Colonic mucosa (tissue), 4 donors: ENCODE results near the gene MYCL. TPM values are rescaled to one million over a fixed set of nuclear protein-coding genes. Genes with fewer than 3 reads are reported as not detected.

Source experiments
- DNase-seq: peaks from one replicate; pipeline ENCODE4 v3.0.0-alpha.2; 2020
- H3K27ac ChIP-seq: fragments of 200-600 bp; one replicate; pipeline ENCODE4 v1.8.0; 2021
- H3K27me3 ChIP-seq: fragments of 200-600 bp; one replicate; pipeline ENCODE4 v1.8.0; 2021
- H3K36me3 ChIP-seq: fragments of 200-600 bp; one replicate; pipeline ENCODE4 v1.8.0; 2021
- H3K4me1 ChIP-seq: fragments of 200-600 bp; one replicate; pipeline ENCODE4 v1.8.0; 2021; ENCODE audit warnings: mild to moderate bottlenecking
- H3K4me3 ChIP-seq: fragments of 200-600 bp; one replicate; pipeline ENCODE4 v1.8.0; 2021
- H3K9ac ChIP-seq, 2 donors: one replicate each; pipeline ENCODE4 v1.7.0; 2013; ENCODE audit warnings: control low read depth in 2 of 2, low read depth in 2 of 2, low read length in 2 of 2
- H3K9me3 ChIP-seq: fragments of 200-600 bp; one replicate; pipeline ENCODE4 v1.8.0; 2021
- intact Hi-C: fragments of 100-400 bp; cut with DNase I; formaldehyde crosslinking; loops from one replicate; pipeline ENCODE4 v1.14.1; 2022
- total RNA-seq, 2 donors: library from RNA; stranded (reverse); fragmentation: NEBNext Ultra II Directional in 1 of 2; extraction: Animal tissue kit (Norgen Biotek cat#: 25700) in 1 of 2; gene quantifications; one replicate each; pipeline ENCODE4 v1.2.1, GENCODE V29; 2021
- TF ChIP-seq, protein P1 (sequence below): fragments of 200-600 bp; IDR thresholded peaks from one replicate; pipeline ENCODE4 v1.8.0; 2022; ENCODE audit warnings: antibody characterized with exemption, mild to moderate bottlenecking
- donor health status: healthy.
- donor health status: DM: no; HTN: no; CAD: no.
- donor health status: DM: no; HTN: no; CAD: no.

The MYCL gene
- total RNA-seq, 2 donors from 2014 or later = 16.4 to 17.0 TPM

DNA sequence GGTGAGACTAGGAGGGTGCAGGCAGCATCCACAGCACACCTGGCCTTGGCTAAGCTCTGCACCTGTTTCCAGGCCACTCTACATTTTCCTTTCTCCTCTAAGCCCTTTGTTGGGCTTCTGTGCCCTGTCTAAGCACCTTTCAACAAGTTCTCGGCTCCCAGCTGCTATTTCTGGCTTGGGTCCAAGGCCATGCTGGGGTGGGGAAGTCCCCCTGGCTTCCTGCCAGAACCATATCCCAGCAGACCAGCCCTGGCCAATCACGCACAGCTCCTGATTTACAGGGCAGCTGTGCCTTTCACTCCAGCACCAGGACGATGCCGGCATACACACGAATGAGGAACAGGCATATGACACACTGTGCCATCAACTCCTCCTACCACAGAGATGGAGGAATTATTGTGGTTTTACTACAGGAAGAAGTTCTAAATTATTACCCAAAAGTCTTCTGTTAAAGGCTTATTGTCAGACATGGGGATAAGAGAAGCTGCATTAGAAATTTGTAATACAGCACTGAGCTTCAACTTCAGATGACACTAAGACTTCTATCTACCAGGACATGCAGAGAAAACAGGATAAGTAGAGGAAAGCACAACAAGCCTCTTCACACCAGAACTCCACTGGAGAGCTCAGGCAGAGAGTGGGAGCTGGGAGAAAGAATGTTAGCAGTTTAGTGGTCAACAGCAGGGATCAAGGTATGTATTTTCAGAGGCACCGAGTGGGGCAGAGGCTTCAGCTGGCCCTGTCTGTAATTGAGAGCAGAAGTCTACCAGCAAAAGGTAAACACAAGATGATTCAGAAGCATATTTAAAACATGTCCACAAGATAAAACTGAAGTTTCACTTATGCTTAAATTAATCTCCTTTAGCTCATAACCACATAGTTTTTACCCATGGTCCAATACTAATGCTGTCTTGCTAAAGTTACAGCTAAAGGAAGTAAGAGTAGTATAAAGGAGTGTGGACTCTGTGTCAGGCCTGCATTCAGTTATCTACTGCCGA is 55.8 kb downstream of the MYCL start:
- intact Hi-C loops = no loop called here
- Histone ChIP-seq H3K36me3 (peaks cover 4% of the 10 kb centered on the region), H3K27ac (peak overlapping the region; percentile 62), H3K9ac (peak overlapping the region in 1 of 2 donors; percentile 62), H3K27me3 (no peaks in the 10 kb centered on the region), H3K4me3 (no peak overlapping the region), H3K9me3 (no peaks in the 10 kb centered on the region), H3K4me1 (peaks cover 14% of the 10 kb centered on the region)
- DNase-seq = peak; percentile 95
- TF ChIP-seq, protein P1, sequence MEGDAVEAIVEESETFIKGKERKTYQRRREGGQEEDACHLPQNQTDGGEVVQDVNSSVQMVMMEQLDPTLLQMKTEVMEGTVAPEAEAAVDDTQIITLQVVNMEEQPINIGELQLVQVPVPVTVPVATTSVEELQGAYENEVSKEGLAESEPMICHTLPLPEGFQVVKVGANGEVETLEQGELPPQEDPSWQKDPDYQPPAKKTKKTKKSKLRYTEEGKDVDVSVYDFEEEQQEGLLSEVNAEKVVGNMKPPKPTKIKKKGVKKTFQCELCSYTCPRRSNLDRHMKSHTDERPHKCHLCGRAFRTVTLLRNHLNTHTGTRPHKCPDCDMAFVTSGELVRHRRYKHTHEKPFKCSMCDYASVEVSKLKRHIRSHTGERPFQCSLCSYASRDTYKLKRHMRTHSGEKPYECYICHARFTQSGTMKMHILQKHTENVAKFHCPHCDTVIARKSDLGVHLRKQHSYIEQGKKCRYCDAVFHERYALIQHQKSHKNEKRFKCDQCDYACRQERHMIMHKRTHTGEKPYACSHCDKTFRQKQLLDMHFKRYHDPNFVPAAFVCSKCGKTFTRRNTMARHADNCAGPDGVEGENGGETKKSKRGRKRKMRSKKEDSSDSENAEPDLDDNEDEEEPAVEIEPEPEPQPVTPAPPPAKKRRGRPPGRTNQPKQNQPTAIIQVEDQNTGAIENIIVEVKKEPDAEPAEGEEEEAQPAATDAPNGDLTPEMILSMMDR = no peak

Other genes with a start within 250 kb of the MYCL start
- gene NT5C1A, start 229.8 kb downstream of the MYCL start, total RNA-seq = not detected
- gene HPCAL4, start 210.5 kb downstream of the MYCL start, total RNA-seq = under 1 TPM; 0.07 to 0.16 TPM
- 10 to 100 TPM; 34.7 to 42.6 TPM for gene PPIE, start 163.0 kb downstream of the MYCL start, total RNA-seq
- 1 to 10 TPM in 1 of 2 donors, under 1 TPM in 1; 0.77 to 1.2 TPM for gene OXCT2, start 130.6 kb downstream of the MYCL start, total RNA-seq
- 1 to 10 TPM; 4.9 TPM for gene BMP8B, start 113.1 kb downstream of the MYCL start, total RNA-seq
- 10 to 100 TPM; 15.2 to 18.1 TPM for gene TRIT1, start 18.4 kb downstream of the MYCL start, total RNA-seq
- 10 to 100 TPM; 15.6 to 27.2 TPM for gene MFSD2A, start 53.2 kb upstream of the MYCL start, total RNA-seq
- 100 to 1,000 TPM; 500 to 548 TPM for gene CAP1, start 138.8 kb upstream of the MYCL start, total RNA-seq
- 10 to 100 TPM; 25.7 to 37.7 TPM for gene PPT1, start 195.3 kb upstream of the MYCL start, total RNA-seq